ENCODE measurements around the gene SLC46A1. TPM values are rescaled to one million over a fixed set of nuclear protein-coding genes. Genes with fewer than 3 reads are reported as not detected.

Gene SLC46A1
- total RNA-seq, 4 donors from 2014 or later: 10.8 to 15.6 (median 13.4) TPM

GRCh38 chr17:28345419-28346198 lies 60.4 kb downstream of the SLC46A1 start:
- peaks cover 0 to 22% of the 10 kb centered on the region in 2 donors for H3K4me1 ChIP-seq
- TF ChIP-seq CTCF (IDR thresholded peaks at IDR 0.05) (no peak), POLR2A (IDR thresholded peaks at IDR 0.05) (no peak)
- peaks cover 68 to 75% of the 10 kb centered on the region in 2 donors for H3K36me3 ChIP-seq
- intact Hi-C loops (cut with DNase I): no loop called here
- H3K9me3 ChIP-seq: no peaks in the 10 kb centered on the region
- H3K27ac ChIP-seq: no peak overlapping the region
- peak; percentile 63 to 68 for DNase-seq
- 57 to 64% methylated on average over 10 to 13 of the region's 13 CpGs for WGBS, 2 donors
- H3K27me3 ChIP-seq: no peaks in the 10 kb centered on the region
- no peak overlapping the region for H3K4me3 ChIP-seq (replicated peaks in 1 of 3)

Small RNA genes lying within 50 kb of the gene (microRNA-seq; reads per million reads assigned to microRNA genes)
- 1.5 reads per million for gene MIR4723

Other genes with a start within 250 kb of the SLC46A1 start
- gene TMEM97, start 87.0 kb downstream of the SLC46A1 start, total RNA-seq: 1 to 10 TPM; 3.1 to 5.2 (median 4.5) TPM
- gene IFT20, start 70.7 kb downstream of the SLC46A1 start, total RNA-seq: 10 to 100 TPM; 38.5 to 78.0 (median 63.6) TPM
- gene TNFAIP1, start 70.5 kb downstream of the SLC46A1 start, total RNA-seq: 10 to 100 TPM; 28.4 to 36.9 (median 35.8) TPM
- 100 to 1,000 TPM in 2 of 4 donors, 10 to 100 TPM in 2; 55.4 to 102 (median 91.7) TPM for gene POLDIP2, start 48.7 kb downstream of the SLC46A1 start, total RNA-seq
- gene SEBOX, start 41.0 kb downstream of the SLC46A1 start, total RNA-seq: not detected
- gene VTN, start 35.9 kb downstream of the SLC46A1 start, total RNA-seq: under 1 TPM in 2 of 4 donors, not detected in 2; 0.33 to 0.39 TPM
- gene SARM1, start 34.5 kb downstream of the SLC46A1 start, total RNA-seq: 10 to 100 TPM; 10.3 to 20.2 (median 16.3) TPM
- gene SLC13A2, start 67.4 kb upstream of the SLC46A1 start, total RNA-seq: not detected
- under 1 TPM in 1 of 4 donors, not detected in 3; 0.34 TPM for gene FOXN1, start 100.1 kb upstream of the SLC46A1 start, total RNA-seq
- gene UNC119, start 146.4 kb upstream of the SLC46A1 start, total RNA-seq: 10 to 100 TPM; 29.8 to 43.9 (median 36.0) TPM
- gene PIGS, start 165.3 kb upstream of the SLC46A1 start, total RNA-seq: 100 to 1,000 TPM in 1 of 4 donors, 10 to 100 TPM in 3; 37.2 to 111 (median 74.7) TPM
- gene ALDOC, start 170.7 kb upstream of the SLC46A1 start, total RNA-seq: 10 to 100 TPM in 1 of 4 donors, 1 to 10 TPM in 3; 6.0 to 13.1 (median 8.7) TPM
- 10 to 100 TPM in 2 of 4 donors, 1 to 10 TPM in 2; 4.4 to 27.0 (median 9.9) TPM for gene SPAG5, start 192.8 kb upstream of the SLC46A1 start, total RNA-seq
- 10 to 100 TPM in 1 of 4 donors, 1 to 10 TPM in 3; 4.2 to 13.1 (median 9.5) TPM for gene RSKR, start 208.0 kb upstream of the SLC46A1 start, total RNA-seq
- 100 to 1,000 TPM in 3 of 4 donors, 10 to 100 TPM in 1; 96.5 to 153 (median 129) TPM for gene BLTP2, start 238.9 kb upstream of the SLC46A1 start, total RNA-seq